H1 (cell line): Measurements from ENCODE around the gene LEMD2. TPM values are rescaled to one million over a fixed set of nuclear protein-coding genes. Genes with fewer than 3 reads are reported as not detected.
A peak's percentile ranks its signal among the peaks of the same experiment; 100 is the strongest.

ENCODE experiments used
- CTCF ChIA-PET: fragments of 300-600 bp; sonication (Branson Sonifier 250); formaldehyde crosslinking; loops from one replicate; lab custom pipeline; 2021; ENCODE audit not compliant: partially characterized antibody; lab: Charles Lee
- POLR2A ChIA-PET: fragments of 300-600 bp; sonication (Branson Sonifier 250); formaldehyde crosslinking; loops from one replicate; lab custom pipeline; 2021; ENCODE audit warnings: inconsistent platforms; ENCODE audit not compliant: partially characterized antibody; lab: Charles Lee
- DNase-seq, 2 experiments: peaks; one replicate each; pipeline versions ENCODE4 v3.0.0 to v3.0.0-alpha.2; 2010 to 2022; ENCODE audit warnings: low spot score in 2 of 2, low read depth in 1 of 2, mixed read lengths in 1 of 2
- FAIRE-seq: peaks from 2 replicates; lab custom pipeline; 2011; peaks lifted over from hg19 to GRCh38; lab: Jason Lieb, UNC
- H2AFZ ChIP-seq: 2 replicates; pipeline ENCODE4 v1.8.1; 2012; ENCODE audit warnings: low read length, inconsistent platforms
- H2AK5ac ChIP-seq: 2 replicates; pipeline ENCODE4 v1.6.1; 2013; ENCODE audit warnings: low read depth, low read length
- H2BK120ac ChIP-seq: replicated peaks from 2 replicates; pipeline ENCODE3; 2013; ENCODE audit warnings: low read depth, low read length, inconsistent platforms
- H2BK12ac ChIP-seq: 2 replicates; pipeline ENCODE4 v1.6.1; 2013; ENCODE audit warnings: low read depth, low read length
- H2BK15ac ChIP-seq: 2 replicates; pipeline ENCODE4 v1.6.1; 2013; ENCODE audit warnings: low read length
- H2BK20ac ChIP-seq: 2 replicates; pipeline ENCODE4 v1.6.1; 2013; ENCODE audit warnings: low read length
- H2BK5ac ChIP-seq: 2 replicates; pipeline ENCODE4 v1.6.1; 2013; ENCODE audit warnings: low read depth, low read length
- H3K14ac ChIP-seq: 2 replicates; pipeline ENCODE4 v1.6.1; 2013; ENCODE audit warnings: inconsistent platforms; ENCODE audit not compliant: insufficient read length
- H3K18ac ChIP-seq: 2 replicates; pipeline ENCODE4 v1.6.1; 2013; ENCODE audit warnings: low read length; ENCODE audit errors: extremely low read depth
- H3K23ac ChIP-seq: 2 replicates; pipeline ENCODE4 v1.6.1; 2013; ENCODE audit warnings: inconsistent platforms; ENCODE audit not compliant: insufficient read length
- H3K23me2 ChIP-seq: 2 replicates; pipeline ENCODE4 v1.6.1; 2013; ENCODE audit warnings: low read depth, low read length
- H3K27ac ChIP-seq: 2 replicates; pipeline ENCODE4 v1.6.1; 2011; ENCODE audit warnings: low read depth, low read length, inconsistent platforms
- H3K27me3 ChIP-seq, 4 experiments: replicated peaks in 1 of 4; 1 replicate in 1 of 4; 2 replicates in 3 of 4; pipeline versions ENCODE4 v1.6.1 to v1.8.1; 2011 to 2013; ENCODE audit warnings: low read length in 3 of 4, mild to moderate bottlenecking in 3 of 4, inconsistent platforms in 2 of 4, mixed read lengths in 2 of 4, moderate library complexity in 1 of 4; ENCODE audit not compliant: control insufficient read depth in 3 of 4, insufficient read depth in 3 of 4; ENCODE audit errors: extremely low read depth in 1 of 4
- H3K36me3 ChIP-seq, 4 experiments: 2 replicates each; pipeline versions ENCODE4 v1.6.1 to v1.8.1; 2011 to 2013; ENCODE audit warnings: mild to moderate bottlenecking in 4 of 4, low read length in 3 of 4, moderate library complexity in 2 of 4, control low read depth in 1 of 4, inconsistent platforms in 1 of 4; ENCODE audit not compliant: insufficient read depth in 4 of 4, control insufficient read depth in 2 of 4
- H3K4ac ChIP-seq: replicated peaks from 2 replicates; pipeline ENCODE3; 2013; ENCODE audit warnings: low read length, low read depth, mixed read lengths, inconsistent platforms; ENCODE audit not compliant: insufficient read length
- H3K4me1 ChIP-seq, 4 experiments: replicated peaks in 1 of 4; 1 replicate in 1 of 4; 2 replicates in 3 of 4; pipeline versions ENCODE4 v1.6.1 to v1.8.1; 2011 to 2013; ENCODE audit warnings: low read length in 3 of 4, inconsistent platforms in 2 of 4, mixed read lengths in 1 of 4; ENCODE audit not compliant: insufficient read depth in 4 of 4, control insufficient read depth in 3 of 4
- H3K4me2 ChIP-seq, 2 experiments: 2 replicates each; pipeline versions ENCODE4 v1.6.1 to v1.8.1; 2011 to 2013; ENCODE audit warnings: low read depth in 2 of 2, low read length in 2 of 2, control low read depth in 1 of 2, inconsistent platforms in 1 of 2, mild to moderate bottlenecking in 1 of 2; ENCODE audit not compliant: insufficient read depth in 1 of 2
- H3K4me3 ChIP-seq, 4 experiments: fragments of 200-600, 300-600 bp in 1 of 4; sonication (generic), shearing (Covaris generic), sonication (Bioruptor Twin) in 1 of 4; 2 replicates each; pipeline versions ENCODE4 v1.5.1 to v1.8.1; 2011 to 2016; ENCODE audit warnings: low read length in 4 of 4, low read depth in 3 of 4, control low read depth in 2 of 4, inconsistent platforms in 2 of 4, mild to moderate bottlenecking in 2 of 4, mixed read lengths in 1 of 4, moderate library complexity in 1 of 4; ENCODE audit not compliant: insufficient read depth in 2 of 4; ENCODE audit errors: extremely low read depth in 1 of 4
- H3K56ac ChIP-seq: replicated peaks from 2 replicates; pipeline ENCODE3; 2013; ENCODE audit warnings: low read depth, mild to moderate bottlenecking, mixed read lengths, low read length, inconsistent platforms; ENCODE audit not compliant: insufficient read length
- H3K79me1 ChIP-seq: 2 replicates; pipeline ENCODE4 v1.6.1; 2013; ENCODE audit warnings: low read depth, low read length, control low read depth
- H3K79me2 ChIP-seq, 2 experiments: 2 replicates each; pipeline versions ENCODE4 v1.6.1 to v1.8.1; 2012 to 2013; ENCODE audit warnings: low read length in 2 of 2, mild to moderate bottlenecking in 2 of 2, inconsistent platforms in 1 of 2; ENCODE audit not compliant: insufficient read depth in 2 of 2, control insufficient read depth in 1 of 2
- H3K9ac ChIP-seq, 4 experiments: replicated peaks in 1 of 4; 1 replicate in 1 of 4; 2 replicates in 3 of 4; pipeline versions ENCODE4 v1.6.1 to v1.8.1; 2011 to 2013; ENCODE audit warnings: low read depth in 3 of 4, low read length in 3 of 4, control low read depth in 2 of 4, mild to moderate bottlenecking in 2 of 4, moderate library complexity in 2 of 4, inconsistent platforms in 1 of 4; ENCODE audit errors: extremely low read depth in 1 of 4
- H3K9me3 ChIP-seq, 2 experiments: 2 replicates each; pipeline versions ENCODE4 v1.6.1 to v1.8.1; 2012 to 2013; ENCODE audit warnings: mild to moderate bottlenecking in 2 of 2, moderate library complexity in 2 of 2, control low read depth in 1 of 2, inconsistent platforms in 1 of 2, low read depth in 1 of 2, low read length in 1 of 2, mixed read lengths in 1 of 2; ENCODE audit not compliant: insufficient read depth in 2 of 2
- H4K20me1 ChIP-seq, 2 experiments: replicated peaks in 1 of 2; 2 replicates each; pipeline versions ENCODE3 to v1.8.1; 2011 to 2013; ENCODE audit warnings: inconsistent platforms in 2 of 2, low read length in 2 of 2, mild to moderate bottlenecking in 1 of 2; ENCODE audit not compliant: insufficient read depth in 2 of 2, control insufficient read depth in 1 of 2
- H4K5ac ChIP-seq: 2 replicates; pipeline ENCODE4 v1.6.1; 2013; ENCODE audit warnings: low read length, low read depth, mixed read lengths, inconsistent platforms; ENCODE audit not compliant: insufficient read length
- H4K8ac ChIP-seq: 2 replicates; pipeline ENCODE4 v1.8.0; 2013; ENCODE audit warnings: mild to moderate bottlenecking, moderate library complexity, low read length, inconsistent platforms; ENCODE audit not compliant: insufficient read depth; ENCODE audit errors: extremely low read depth
- H4K91ac ChIP-seq: replicated peaks from 2 replicates; pipeline ENCODE3; 2013; ENCODE audit warnings: low read length, mixed read lengths, inconsistent platforms; ENCODE audit not compliant: insufficient read length
- BCL11A ChIP-seq, 2 experiments: IDR thresholded peaks; one replicate each; pipeline ENCODE4 v1.6.1; 2011; ENCODE audit warnings: low read depth in 2 of 2, low read length in 2 of 2, mild to moderate bottlenecking in 2 of 2
- CBX8 ChIP-seq: fragments of 300-800, 300-1000 bp; sonication (generic); IDR thresholded peaks from 2 replicates; pipeline ENCODE4 v1.7.1; 2016; ENCODE audit warnings: low read depth, low read length, borderline replicate concordance
- JUND ChIP-seq: IDR thresholded peaks from 2 replicates; pipeline ENCODE4 v1.6.1; 2011; ENCODE audit warnings: mild to moderate bottlenecking, improper control_type of control experiment, low read length
- MAX ChIP-seq: IDR thresholded peaks from 2 replicates; pipeline ENCODE4 v1.6.1; 2012; ENCODE audit warnings: inconsistent platforms
- NRF1 ChIP-seq: IDR thresholded peaks from 2 replicates; pipeline ENCODE4 v1.6.1; 2011; ENCODE audit warnings: mild to moderate bottlenecking, low read depth, low read length, improper control_type of control experiment
- RAD21 ChIP-seq, 2 experiments: IDR thresholded peaks in 1 of 2; conservative IDR thresholded peaks in 1 of 2; 2 replicates each; pipeline ENCODE4 v1.6.1; 2011; ENCODE audit warnings: low read depth in 2 of 2, low read length in 2 of 2, improper control_type of control experiment in 1 of 2, inconsistent platforms in 1 of 2, mild to moderate bottlenecking in 1 of 2, moderate library complexity in 1 of 2
- SAP30 ChIP-seq: fragments of 300-600 bp; sonication (generic); IDR thresholded peaks from 2 replicates; pipeline ENCODE4 v1.7.1; 2012; ENCODE audit warnings: low read length, moderate library complexity, mild to moderate bottlenecking, inconsistent platforms; ENCODE audit not compliant: insufficient read depth, insufficient replicate concordance
- SP4 ChIP-seq: IDR thresholded peaks from 2 replicates; pipeline ENCODE4 v1.6.1; 2012; ENCODE audit warnings: low read length, inconsistent platforms
- TCF12 ChIP-seq: IDR thresholded peaks from 2 replicates; pipeline ENCODE4 v1.6.1; 2011; ENCODE audit warnings: low read depth, mild to moderate bottlenecking, low read length
- TEAD4 ChIP-seq: IDR thresholded peaks from 2 replicates; pipeline ENCODE4 v1.6.1; 2012; ENCODE audit warnings: low read depth, low read length, inconsistent platforms, mixed read lengths
- WGBS, 2 experiments: shearing (Covaris generic) in 1 of 2; methylation state at CpG; one replicate each; pipeline versions ENCODE4 v1.1.6 to v1.1.7; 2013 to 2015; ENCODE audit warnings: low lambda C conversion rate in 2 of 2, mixed read lengths in 2 of 2, inconsistent platforms in 1 of 2, low coverage in 1 of 2, missing lambda C conversion rate in 1 of 2; ENCODE audit not compliant: insufficient replicate concordance in 2 of 2, insufficient coverage in 1 of 2, insufficient read length in 1 of 2; ENCODE audit errors: extremely low coverage in 1 of 2, missing lambda C conversion rate in 1 of 2; 5-methylcytosine and 5-hydroxymethylcytosine counted together
- polyA plus RNA-seq, 7 experiments: library from polyadenylated mRNA; depleted of rRNA in 3 of 7; stranded (reverse) in 5 of 7; unstranded in 2 of 7; fragments of >200 nt in 5 of 7; fragments of 200-250 nt in 2 of 7; gene quantifications; 1 replicate in 5 of 7; 2 replicates in 1 of 7; 4 replicates in 1 of 7; pipeline versions ENCODE4 v1.2.1 to v1.2.3, GENCODE V29; 2011 to 2013; ENCODE audit warnings: missing spikeins in 2 of 7, mixed read lengths in 2 of 7
- total RNA-seq: library from RNA; stranded (reverse); fragmentation: NEBNext Ultra II Directional; extraction: Animal tissue kit (Norgen Biotek cat#: 25700); gene quantifications from 2 replicates; pipeline ENCODE4 v1.2.1, GENCODE V29; 2021

LEMD2 gene
- total and polyA plus RNA-seq, 2 of the 8 experiments (the other 6 are each of a cell fraction or from before 2014, with no cell fraction given) = 32.7 to 57.3 TPM

- H3K4ac ChIP-seq = no peak overlapping the region
- H4K8ac ChIP-seq = peak overlapping the region; percentile 76; the same call in 1 of the 2 replicates
- H2BK15ac ChIP-seq = peak overlapping the region; percentile 89; the same call in 1 of the 2 replicates
- H2AFZ ChIP-seq = no peak overlapping the region
- H3K56ac ChIP-seq = no peak overlapping the region
- no peak overlapping the region for H3K4me3 ChIP-seq
- no peak overlapping the region for H2BK5ac ChIP-seq
- POLR2A ChIA-PET = interaction anchor here (0.6 to 9.3 kb wide), 4 partner anchors 14 to 469 kb away, joined by 3 to 101 read pairs (median 4); partner anchors contain the start of genes HMGA1 and UQCC2
- WGBS, 2 experiments = 78% methylated on average over 11 of the region's 11 CpGs; no CpG with 5 or more reads in 1 of the 2 experiments
- no peaks in the 10 kb centered on the region for H3K79me2 ChIP-seq
- no peak overlapping the region for H2AK5ac ChIP-seq
- H3K4me1 ChIP-seq = peaks cover 10 to 28% (median 17%) of the 10 kb centered on the region in 4 experiments
- no peak overlapping the region for H3K18ac ChIP-seq
- no peak overlapping the region for H3K14ac ChIP-seq
- H4K20me1 ChIP-seq = no peaks in the 10 kb centered on the region
- no peak overlapping the region for H3K9ac ChIP-seq
- H3K23me2 ChIP-seq = no peaks in the 10 kb centered on the region
- no peak overlapping the region for H4K5ac ChIP-seq
- CTCF ChIA-PET = interaction anchor here (0.6 to 14.3 kb wide), 48 partner anchors 8 to 387 kb away, joined by 3 to 157 read pairs (median 5); partner anchors contain the start of genes IP6K3, MLN and UQCC2
- no peak overlapping the region for H2BK12ac ChIP-seq
- H3K23ac ChIP-seq = no peak overlapping the region
- no peaks in the 10 kb centered on the region for H3K27me3 ChIP-seq
- H3K4me2 ChIP-seq = no peak overlapping the region
- no peaks in the 10 kb centered on the region for H3K79me1 ChIP-seq
- peaks cover 0 to 2% (median 0%) of the 10 kb centered on the region in 4 experiments; a peak in 1 of 8 replicates for H3K36me3 ChIP-seq
- no peak overlapping the region for H4K91ac ChIP-seq
- no peak for DNase-seq
- FAIRE-seq = no peak
- no peak overlapping the region for H2BK120ac ChIP-seq
- no peak overlapping the region for H2BK20ac ChIP-seq
- no peaks in the 10 kb centered on the region for H3K9me3 ChIP-seq
- no peak overlapping the region for H3K27ac ChIP-seq
- TF ChIP-seq JUND = no peak
- TF ChIP-seq SAP30 = no peak
- TF ChIP-seq RAD21 (IDR thresholded peaks at IDR 0.05 in 1 of 2, conservative IDR thresholded peaks at IDR 0.05 in 1 of 2; ENCODE audit: low read depth in 2 of 2, low read length in 2 of 2) = no peak
- no peak for TF ChIP-seq SP4
- no peak for TF ChIP-seq NRF1
- no peak for TF ChIP-seq CBX8
- TF ChIP-seq TCF12 = no peak
- no peak for TF ChIP-seq TEAD4
- no peak for TF ChIP-seq BCL11A (IDR thresholded peaks at IDR 0.05; ENCODE audit: low read depth in 2 of 2, low read length in 2 of 2)
- no peak for TF ChIP-seq MAX
Observed at GRCh38 chr6:33766921-33767907, 21.7 kb downstream of the LEMD2 start.
